HG03139 (cell line): ENCODE data around the gene CLCN4.

Source experiments
- ATAC-seq: cut with Tn5 transposase; IDR thresholded peaks from one replicate; pipeline ENCODE4 v1.9.1; 2021; ENCODE audit not compliant: unreplicated experiment

The CLCN4 gene

GRCh38 chrX:10237241-10237640 is 80.5 kb downstream of the CLCN4 start:
- no peak for ATAC-seq

GRCh38 chrX:10239611-10240064 is 82.9 kb downstream of the CLCN4 start:
- ATAC-seq, result no peak

DNA sequence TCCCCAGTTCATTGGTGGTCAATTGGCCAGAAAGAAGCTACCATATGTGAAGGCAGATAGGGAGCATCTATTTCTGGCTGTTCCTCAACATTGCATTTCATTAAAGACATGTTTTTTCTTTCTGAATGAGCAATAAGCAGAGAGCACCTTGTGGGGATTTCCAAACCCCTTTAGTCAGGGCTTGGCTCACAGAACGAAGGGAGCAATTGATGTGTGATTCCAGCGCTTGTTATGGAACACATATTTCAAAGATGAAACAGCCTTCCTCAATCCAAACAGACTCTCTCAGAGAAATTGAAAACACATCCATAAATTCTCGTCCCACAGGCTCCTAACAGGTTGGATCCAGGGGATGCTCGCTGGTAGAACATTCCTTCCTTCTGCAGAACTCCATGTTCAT is 84.1 kb downstream of the CLCN4 start:
- no peak for ATAC-seq

GRCh38 chrX:10242026-10242425 is 85.3 kb downstream of the CLCN4 start:
- ATAC-seq, result no peak

- no peak for ATAC-seq
Observed at GRCh38 chrX:10243106-10243505, 86.3 kb downstream of the CLCN4 start.

- no peak for ATAC-seq
Observed at GRCh38 chrX:10244915-10245622, 88.3 kb downstream of the CLCN4 start.

DNA sequence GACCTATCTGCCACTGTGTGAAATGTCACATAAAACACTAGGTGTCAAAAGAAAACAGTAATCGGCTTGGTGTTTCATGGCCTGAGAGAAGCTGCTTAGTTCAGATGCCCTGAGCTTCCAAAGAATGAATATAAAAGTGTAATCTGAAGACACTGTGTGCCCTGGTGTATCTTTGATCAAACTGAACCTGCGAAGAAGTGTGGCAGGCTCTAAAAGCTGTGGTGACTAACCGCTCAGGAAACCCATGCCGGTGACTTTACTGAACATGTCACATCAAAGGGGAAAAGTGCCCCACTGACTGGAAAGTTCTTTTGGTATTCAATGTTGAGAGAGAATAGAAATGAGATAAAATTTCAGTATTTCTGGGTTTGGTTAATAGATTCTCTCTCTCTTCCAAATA is 89.1 kb downstream of the CLCN4 start:
- ATAC-seq, result no peak

DNA sequence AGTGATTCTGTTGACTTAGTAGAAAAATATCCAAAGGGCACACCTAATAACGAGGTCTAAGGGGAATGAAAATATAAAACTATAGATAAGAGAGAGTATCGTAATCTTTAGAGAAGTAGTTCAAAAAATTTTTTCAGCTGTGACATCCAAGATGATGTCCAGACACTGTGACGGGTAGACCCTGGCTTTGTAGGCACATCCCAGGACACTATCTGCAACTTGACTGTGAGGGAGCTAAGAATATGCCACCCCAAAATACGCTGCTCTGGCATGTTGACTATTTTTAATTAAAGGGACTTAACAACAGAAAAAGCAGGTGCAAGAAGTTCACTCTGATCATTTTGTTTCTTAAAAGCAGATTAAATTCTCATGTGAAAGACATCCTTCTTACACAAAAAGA is 89.5 kb downstream of the CLCN4 start:
- no peak for ATAC-seq

GRCh38 chrX:10246846-10247245 is 90.1 kb downstream of the CLCN4 start:
- no peak for ATAC-seq

- ATAC-seq, result no peak
Observed at GRCh38 chrX:10254739-10255138, 98.0 kb downstream of the CLCN4 start.

- no peak for ATAC-seq
Observed at GRCh38 chrX:10259716-10260115, 102.9 kb downstream of the CLCN4 start.

- ATAC-seq, result no peak
Observed at GRCh38 chrX:10265775-10266174, 109.0 kb downstream of the CLCN4 start.

- no peak for ATAC-seq
Observed at GRCh38 chrX:10278716-10279115, 121.9 kb downstream of the CLCN4 start.

DNA sequence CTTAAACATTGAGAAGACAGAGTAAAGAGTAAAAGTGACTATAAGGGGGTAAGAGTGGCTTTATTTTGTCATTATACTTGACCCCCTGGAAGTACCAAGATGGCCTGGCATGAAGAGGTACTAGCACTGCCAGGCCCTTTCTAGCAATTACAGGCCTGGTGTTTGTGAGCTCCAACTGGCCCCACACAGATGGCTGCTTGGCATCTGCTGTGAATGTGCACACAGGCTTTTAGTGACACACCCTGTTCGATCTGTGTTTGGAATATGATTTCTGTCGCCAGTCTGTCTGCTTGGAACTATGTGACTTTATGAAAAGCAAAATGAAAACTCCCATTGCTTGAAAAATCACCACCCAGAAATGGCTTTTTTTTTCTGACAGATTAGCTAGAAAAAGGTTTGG is 123.3 kb downstream of the CLCN4 start:
- no peak for ATAC-seq

DNA sequence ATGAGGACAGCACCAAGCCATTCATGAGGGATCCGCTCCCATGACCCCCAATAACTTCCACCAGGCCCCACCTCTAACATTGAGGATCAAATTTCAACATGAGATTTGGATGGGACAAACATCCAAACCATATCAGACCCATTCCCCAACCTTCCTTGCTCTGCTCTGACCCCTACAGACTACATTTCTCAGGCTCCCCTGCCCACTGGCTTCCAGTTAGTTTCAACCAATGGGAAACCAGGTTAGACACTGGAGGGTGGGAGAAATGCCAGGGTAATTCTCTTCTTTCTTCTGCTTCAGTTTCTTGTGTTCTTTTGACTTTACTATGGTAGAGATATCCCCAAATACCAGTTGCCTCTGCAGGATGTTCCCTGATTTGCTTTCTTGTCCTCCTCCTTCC is 125.7 kb downstream of the CLCN4 start:
- no peak for ATAC-seq

DNA sequence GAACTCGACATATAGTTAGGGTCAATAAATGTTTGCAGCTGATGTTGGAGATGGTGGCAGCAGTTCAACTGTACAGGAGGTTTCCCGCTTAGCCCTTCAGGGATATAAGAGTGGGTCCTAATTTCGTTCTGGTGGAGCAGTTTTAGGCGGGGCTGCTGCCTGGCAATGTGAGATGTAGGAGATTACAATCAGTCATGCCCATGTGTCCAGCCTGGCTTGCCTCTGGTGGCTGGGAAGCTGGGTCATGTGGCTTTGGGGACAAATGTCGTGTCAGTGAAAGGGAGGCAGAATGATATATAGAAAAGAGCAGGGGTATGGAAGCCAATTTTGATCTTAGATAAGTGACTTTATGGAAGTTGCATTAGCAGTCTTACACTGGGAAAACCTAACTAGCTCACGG is 129.4 kb downstream of the CLCN4 start:
- ATAC-seq, result no peak
